Duodenal mucosa (tissue), 2 donors: Measurements from ENCODE around the gene GMDS.

Experiments used
- H3K27ac ChIP-seq: one replicate; pipeline ENCODE4 v1.7.0; 2013; ENCODE audit warnings: low read depth, low read length
- H3K27me3 ChIP-seq, 2 donors: one replicate each; pipeline ENCODE4 v1.7.0; 2013; ENCODE audit warnings: low read length in 2 of 2, control low read depth in 1 of 2; ENCODE audit not compliant: insufficient read depth in 2 of 2, control insufficient read depth in 1 of 2
- H3K36me3 ChIP-seq, 2 donors: one replicate each; pipeline ENCODE4 v1.7.0; 2013; ENCODE audit warnings: low read length in 2 of 2, control low read depth in 1 of 2; ENCODE audit not compliant: insufficient read depth in 2 of 2, control insufficient read depth in 1 of 2
- H3K4me1 ChIP-seq, 2 donors: one replicate each; pipeline ENCODE4 v1.7.0; 2013; ENCODE audit warnings: low read length in 2 of 2, control low read depth in 1 of 2; ENCODE audit not compliant: insufficient read depth in 2 of 2, control insufficient read depth in 1 of 2
- H3K4me3 ChIP-seq, 2 donors: one replicate each; pipeline ENCODE4 v1.7.0; 2013; ENCODE audit warnings: low read length in 2 of 2, low read depth in 1 of 2
- H3K9ac ChIP-seq, 2 donors: one replicate each; pipeline ENCODE4 v1.7.0; 2013; ENCODE audit warnings: low read length in 2 of 2, low read depth in 1 of 2
- H3K9me3 ChIP-seq, 2 donors: one replicate each; pipeline ENCODE4 v1.7.0; 2013; ENCODE audit warnings: low read length in 2 of 2, control low read depth in 1 of 2; ENCODE audit not compliant: control insufficient read depth in 1 of 2

Gene GMDS

DNA sequence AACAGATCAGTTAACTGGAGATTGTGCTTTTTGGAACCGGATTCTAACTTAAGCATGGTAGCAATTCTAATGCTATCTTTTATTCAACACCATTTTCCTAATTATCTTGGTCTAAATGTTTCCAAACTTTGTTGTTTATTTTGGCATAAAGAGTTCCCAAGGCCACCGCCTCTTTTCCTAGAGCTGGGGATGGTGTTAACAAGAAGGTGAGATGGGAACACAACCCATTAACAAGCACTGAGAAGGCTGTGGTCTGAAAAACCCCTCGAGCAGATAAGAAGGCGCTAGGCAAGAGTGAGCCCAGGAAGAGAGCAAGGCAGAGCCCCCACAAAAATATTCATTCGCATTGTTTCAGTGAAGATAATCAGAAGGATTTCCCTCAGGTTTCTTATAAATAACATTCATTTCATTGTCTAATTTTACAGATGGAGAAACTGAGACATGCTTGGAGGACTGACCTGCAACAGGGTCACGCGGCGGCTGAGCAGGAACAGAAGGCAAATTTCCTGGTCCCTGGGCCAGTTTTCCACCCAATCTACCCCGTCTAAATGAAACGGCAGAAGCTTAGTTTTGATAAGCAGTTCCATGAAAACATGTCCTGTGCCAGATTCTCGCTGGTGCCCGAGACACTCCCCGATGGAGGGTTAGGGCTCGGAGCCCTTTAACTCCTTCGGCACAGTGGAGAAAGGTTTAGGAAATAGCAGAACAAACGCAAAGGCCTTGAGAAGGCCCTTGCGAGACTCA, 480.1 kb downstream of the GMDS start:
- Histone ChIP-seq H3K4me3 (no peak overlapping the region), H3K27ac (no peak overlapping the region), H3K4me1 (peaks cover 16 to 20% of the 10 kb centered on the region in 2 donors), H3K9me3 (no peaks in the 10 kb centered on the region), H3K27me3 (no peaks in the 10 kb centered on the region), H3K9ac (no peak overlapping the region), H3K36me3 (peaks cover 0 to 15% of the 10 kb centered on the region in 2 donors)

DNA sequence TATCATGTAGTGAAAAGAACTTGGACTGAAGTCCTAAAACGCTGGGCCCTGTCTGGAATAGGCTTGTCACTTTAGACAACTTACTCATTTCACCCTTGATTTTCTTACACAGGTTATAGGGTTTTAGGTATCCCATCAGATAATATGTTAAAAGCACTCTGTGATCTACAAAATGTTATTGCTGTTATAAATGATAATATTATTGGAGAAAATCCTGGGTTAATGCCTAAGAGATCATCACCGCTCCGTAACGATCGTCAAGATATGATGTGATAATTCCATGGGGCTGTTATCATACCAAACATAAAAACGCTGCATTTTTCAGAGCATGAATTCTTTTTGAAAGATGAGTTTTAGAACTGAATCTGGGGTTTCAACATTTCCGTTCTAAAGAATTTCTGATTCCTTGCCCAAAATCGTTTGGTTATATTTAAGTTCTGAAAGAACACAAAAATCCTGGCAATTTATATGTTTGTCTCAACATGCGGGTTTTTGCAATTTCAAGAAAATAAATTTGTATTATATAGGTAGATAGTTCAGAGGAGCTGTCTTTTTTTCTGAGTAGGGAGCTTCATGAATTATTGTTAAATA, 480.9 kb downstream of the GMDS start:
- Histone ChIP-seq H3K27ac (no peak overlapping the region), H3K36me3 (peaks cover 0 to 11% of the 10 kb centered on the region in 2 donors), H3K4me1 (peaks cover 16 to 20% of the 10 kb centered on the region in 2 donors), H3K27me3 (no peaks in the 10 kb centered on the region), H3K9ac (no peak overlapping the region), H3K4me3 (no peak overlapping the region), H3K9me3 (no peaks in the 10 kb centered on the region)

DNA sequence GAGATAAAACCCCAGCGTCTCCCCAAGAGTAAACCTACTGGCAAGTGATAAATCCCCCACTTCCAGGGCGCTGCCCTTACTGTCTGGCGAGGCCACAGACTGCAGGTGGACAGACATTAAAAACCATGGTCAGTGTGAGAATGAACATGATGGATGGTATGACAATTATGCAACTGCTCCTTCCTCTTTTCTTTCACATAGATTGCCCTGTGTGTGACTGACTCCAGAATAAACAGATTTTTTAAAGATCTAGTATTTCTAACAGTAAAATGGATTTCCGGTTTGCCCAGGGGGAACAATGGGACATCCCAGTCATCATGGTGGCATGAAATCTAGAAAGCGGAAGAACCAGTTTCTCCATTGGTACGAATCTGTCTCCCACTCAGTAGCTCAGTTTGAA, 482.0 kb downstream of the GMDS start:
- H3K9me3 ChIP-seq: no peaks in the 10 kb centered on the region
- H3K4me3 ChIP-seq: no peak overlapping the region
- H3K27me3 ChIP-seq: no peaks in the 10 kb centered on the region
- H3K27ac ChIP-seq: no peak overlapping the region
- H3K9ac ChIP-seq: no peak overlapping the region
- peaks cover 0 to 11% of the 10 kb centered on the region in 2 donors for H3K36me3 ChIP-seq
- peaks cover 16 to 20% of the 10 kb centered on the region in 2 donors for H3K4me1 ChIP-seq

DNA sequence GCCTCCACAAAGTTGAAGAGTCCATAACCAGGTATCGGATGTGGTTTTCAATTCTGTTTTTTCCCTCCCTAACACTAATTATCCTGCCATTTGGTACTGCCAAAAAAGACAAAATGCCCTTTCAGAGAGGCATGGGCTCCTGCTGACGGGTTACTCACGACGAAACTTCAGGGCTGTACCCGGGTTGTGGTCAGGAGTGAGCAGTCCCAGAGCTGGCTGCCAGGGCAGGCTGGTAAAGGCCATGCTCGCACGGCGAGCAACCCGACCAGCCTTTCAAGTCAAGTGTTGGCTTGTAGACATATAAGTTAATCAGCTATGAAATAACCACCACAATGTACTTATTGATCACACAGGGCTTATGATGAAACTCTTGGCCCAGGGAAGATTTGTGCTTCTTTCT, 483.2 kb downstream of the GMDS start:
- H3K27ac ChIP-seq: no peak overlapping the region
- H3K9ac ChIP-seq: no peak overlapping the region
- no peak overlapping the region for H3K4me3 ChIP-seq

DNA sequence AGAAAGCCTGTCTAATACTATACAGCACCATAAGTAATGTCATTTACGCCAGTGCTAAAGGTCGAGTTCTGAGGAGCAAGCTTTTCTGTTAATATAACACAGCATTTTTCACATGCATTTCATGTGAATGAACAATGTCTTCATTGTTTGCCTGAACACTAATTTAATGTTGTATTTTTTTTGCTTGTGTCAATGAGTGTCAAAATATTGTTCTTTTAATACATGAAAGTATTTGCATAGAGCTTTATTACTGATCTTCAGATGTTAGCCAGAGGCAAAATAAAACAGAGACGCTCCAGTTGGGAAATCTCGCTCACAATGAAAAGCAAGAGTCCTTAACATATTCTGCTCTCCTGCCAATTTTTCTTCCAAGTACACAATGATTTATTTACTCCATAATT, 483.9 kb downstream of the GMDS start:
- Histone ChIP-seq H3K36me3 (peaks cover 2 to 11% of the 10 kb centered on the region in 2 donors), H3K9me3 (no peaks in the 10 kb centered on the region), H3K27ac (no peak overlapping the region), H3K27me3 (no peaks in the 10 kb centered on the region), H3K4me1 (peaks cover 14 to 24% of the 10 kb centered on the region in 2 donors), H3K4me3 (no peak overlapping the region), H3K9ac (no peak overlapping the region)

More for the DNA sequence above, 483.2 kb downstream of the GMDS start:
- Histone ChIP-seq H3K9me3 (no peaks in the 10 kb centered on the region), H3K36me3 (peaks cover 0 to 11% of the 10 kb centered on the region in 2 donors), H3K27me3 (no peaks in the 10 kb centered on the region), H3K4me1 (peaks cover 13 to 23% of the 10 kb centered on the region in 2 donors)

DNA sequence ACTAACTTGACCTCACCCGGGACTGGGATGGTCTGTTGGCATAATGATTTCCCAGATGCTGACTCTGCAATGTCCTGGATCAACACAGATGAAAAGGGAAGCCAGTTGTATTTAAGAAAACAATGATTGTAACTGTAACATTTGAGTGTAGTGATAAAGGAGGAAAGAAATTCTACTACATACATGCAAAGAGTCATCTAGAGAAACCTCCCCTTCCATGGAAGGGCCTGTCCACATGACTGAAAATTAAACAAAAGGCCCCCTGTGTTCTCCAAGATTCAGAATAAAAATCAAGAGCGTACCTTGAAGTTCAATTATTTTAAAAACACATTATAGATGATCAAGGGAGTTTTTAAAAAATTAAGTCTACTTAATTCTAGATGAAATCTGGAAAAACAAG, 484.5 kb downstream of the GMDS start:
- Histone ChIP-seq H3K27me3 (no peaks in the 10 kb centered on the region), H3K9ac (no peak overlapping the region), H3K9me3 (no peaks in the 10 kb centered on the region), H3K4me3 (no peak overlapping the region), H3K4me1 (peaks cover 14 to 24% of the 10 kb centered on the region in 2 donors), H3K27ac (no peak overlapping the region), H3K36me3 (peaks cover 3 to 9% of the 10 kb centered on the region in 2 donors)

DNA sequence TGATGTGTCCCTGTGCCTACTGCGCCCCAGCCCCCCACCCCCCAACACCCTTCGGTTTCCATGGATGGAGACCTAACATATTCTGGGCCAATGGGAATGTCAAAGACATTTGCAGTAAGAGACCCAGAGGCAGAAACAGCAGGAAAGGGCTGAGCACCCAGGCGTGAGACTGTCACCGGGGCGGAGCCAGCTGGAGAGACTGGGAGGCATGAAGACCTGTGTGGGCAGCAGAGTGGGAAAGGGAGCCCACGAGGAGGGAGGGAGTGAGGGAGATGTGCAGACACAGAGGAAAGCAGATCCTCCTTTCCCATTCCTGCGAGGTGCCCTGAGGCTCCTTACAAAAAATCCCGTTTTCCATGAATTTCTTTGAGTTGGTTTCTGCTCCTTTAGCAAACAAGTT, 485.5 kb downstream of the GMDS start:
- Histone ChIP-seq H3K36me3 (peaks cover 3 to 6% of the 10 kb centered on the region in 2 donors), H3K27me3 (no peaks in the 10 kb centered on the region), H3K4me1 (peaks cover 14 to 24% of the 10 kb centered on the region in 2 donors), H3K9ac (no peak overlapping the region), H3K4me3 (no peak overlapping the region), H3K27ac (no peak overlapping the region), H3K9me3 (no peaks in the 10 kb centered on the region)

DNA sequence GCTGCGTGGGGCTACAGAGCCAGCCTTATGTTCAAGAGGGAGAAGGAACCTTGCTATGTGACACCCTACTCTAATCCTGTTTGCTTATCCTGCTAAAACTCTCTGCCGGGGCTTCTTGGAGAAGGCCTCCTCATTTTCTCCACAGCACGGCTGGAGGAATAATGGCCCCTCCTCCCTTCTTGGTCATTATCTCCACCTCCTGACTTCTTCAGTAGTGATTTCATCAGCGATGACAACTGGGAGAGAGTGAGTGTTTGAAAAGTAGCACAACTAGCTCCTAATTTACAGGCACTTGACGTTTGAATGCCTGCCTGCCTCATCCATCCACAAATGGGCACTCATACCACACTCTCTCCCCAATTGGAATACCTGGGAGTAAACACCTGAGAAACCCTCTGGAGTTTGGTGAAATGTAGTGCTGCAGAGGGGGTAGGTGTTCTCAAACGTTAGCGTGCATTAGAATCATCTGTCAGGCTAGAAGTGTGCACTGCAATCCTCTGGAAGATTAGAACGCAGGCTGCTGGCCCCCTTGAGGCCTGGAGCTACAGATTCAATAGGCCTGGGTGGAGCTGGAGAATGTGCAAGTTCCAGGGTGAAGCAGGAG, 487.2 kb downstream of the GMDS start:
- H3K9ac ChIP-seq: no peak overlapping the region
- peaks cover 14 to 21% of the 10 kb centered on the region in 2 donors for H3K4me1 ChIP-seq
- H3K27ac ChIP-seq: no peak overlapping the region
- no peaks in the 10 kb centered on the region for H3K9me3 ChIP-seq
- H3K27me3 ChIP-seq: no peaks in the 10 kb centered on the region
- H3K4me3 ChIP-seq: no peak overlapping the region
- H3K36me3 ChIP-seq: peaks cover 0 to 3% of the 10 kb centered on the region in 2 donors

DNA sequence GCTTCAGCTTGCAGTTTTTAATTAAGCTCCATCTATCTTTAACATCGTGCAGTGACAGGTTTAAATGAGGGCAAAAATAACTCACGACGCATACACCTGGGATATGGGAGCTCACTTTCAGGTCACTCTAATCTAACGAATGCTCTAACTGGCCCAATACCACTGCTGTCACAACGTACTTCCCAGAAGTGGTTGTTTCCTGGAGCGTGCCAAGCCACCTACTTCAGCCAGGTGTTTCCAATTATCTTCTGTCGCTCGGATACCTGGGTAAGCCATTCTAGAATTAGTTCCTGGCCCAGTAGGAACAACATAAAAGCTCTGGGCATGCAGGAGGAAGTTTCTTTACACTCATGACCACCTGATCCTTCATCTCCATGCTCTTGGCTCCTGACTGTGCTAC, 488.3 kb downstream of the GMDS start:
- Histone ChIP-seq H3K27me3 (no peaks in the 10 kb centered on the region), H3K4me3 (no peak overlapping the region), H3K27ac (no peak overlapping the region), H3K9me3 (no peaks in the 10 kb centered on the region), H3K36me3 (peaks cover 0 to 3% of the 10 kb centered on the region in 2 donors), H3K9ac (no peak overlapping the region), H3K4me1 (peaks cover 8 to 12% of the 10 kb centered on the region in 2 donors)

DNA sequence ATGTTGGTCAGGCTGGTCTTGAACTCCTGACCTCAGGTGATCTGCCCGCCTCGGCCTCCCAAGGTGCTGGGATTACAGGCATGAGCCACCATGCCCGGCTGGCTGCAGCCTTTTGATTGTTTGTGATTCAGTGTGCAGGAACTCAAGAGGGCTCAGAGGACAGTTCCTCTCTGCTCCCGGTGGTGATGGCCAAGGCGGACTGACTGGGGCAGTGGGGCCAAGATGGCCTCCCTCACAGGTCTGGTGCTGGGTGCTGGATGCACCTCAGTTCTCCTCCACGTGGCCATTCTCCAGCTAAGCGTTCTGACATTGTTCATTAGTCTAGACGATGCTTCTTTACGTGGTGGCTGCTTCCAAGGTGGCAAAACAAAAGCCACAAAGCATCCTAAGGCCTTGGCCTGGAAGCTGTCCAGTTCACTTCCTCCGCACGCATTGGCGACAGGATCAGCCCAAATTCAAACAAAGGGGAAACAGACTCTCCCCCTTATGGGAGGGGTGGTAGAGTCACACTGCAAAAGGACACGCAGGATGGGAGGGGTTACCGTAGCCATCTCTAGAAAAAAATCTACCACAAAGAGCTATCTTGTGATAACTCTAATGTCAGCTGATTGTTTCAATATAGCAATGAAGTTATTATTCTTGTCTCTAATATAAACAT, 488.8 kb downstream of the GMDS start:
- Histone ChIP-seq H3K36me3 (peaks cover 0 to 3% of the 10 kb centered on the region in 2 donors), H3K9ac (no peak overlapping the region), H3K4me1 (peaks cover 5 to 7% of the 10 kb centered on the region in 2 donors), H3K27me3 (no peaks in the 10 kb centered on the region), H3K4me3 (no peak overlapping the region), H3K27ac (no peak overlapping the region), H3K9me3 (no peaks in the 10 kb centered on the region)
